Amygdala (tissue), 56 donors: Measurements from ENCODE around the gene AIFM1.
A peak's percentile ranks its signal among the peaks of the same experiment; 100 is the strongest.

Source experiments
- DNase-seq, 56 donors: peaks; one replicate each; lab custom pipeline; 2025; lab: John Stamatoyannopoulos, UW

Gene AIFM1

DNA sequence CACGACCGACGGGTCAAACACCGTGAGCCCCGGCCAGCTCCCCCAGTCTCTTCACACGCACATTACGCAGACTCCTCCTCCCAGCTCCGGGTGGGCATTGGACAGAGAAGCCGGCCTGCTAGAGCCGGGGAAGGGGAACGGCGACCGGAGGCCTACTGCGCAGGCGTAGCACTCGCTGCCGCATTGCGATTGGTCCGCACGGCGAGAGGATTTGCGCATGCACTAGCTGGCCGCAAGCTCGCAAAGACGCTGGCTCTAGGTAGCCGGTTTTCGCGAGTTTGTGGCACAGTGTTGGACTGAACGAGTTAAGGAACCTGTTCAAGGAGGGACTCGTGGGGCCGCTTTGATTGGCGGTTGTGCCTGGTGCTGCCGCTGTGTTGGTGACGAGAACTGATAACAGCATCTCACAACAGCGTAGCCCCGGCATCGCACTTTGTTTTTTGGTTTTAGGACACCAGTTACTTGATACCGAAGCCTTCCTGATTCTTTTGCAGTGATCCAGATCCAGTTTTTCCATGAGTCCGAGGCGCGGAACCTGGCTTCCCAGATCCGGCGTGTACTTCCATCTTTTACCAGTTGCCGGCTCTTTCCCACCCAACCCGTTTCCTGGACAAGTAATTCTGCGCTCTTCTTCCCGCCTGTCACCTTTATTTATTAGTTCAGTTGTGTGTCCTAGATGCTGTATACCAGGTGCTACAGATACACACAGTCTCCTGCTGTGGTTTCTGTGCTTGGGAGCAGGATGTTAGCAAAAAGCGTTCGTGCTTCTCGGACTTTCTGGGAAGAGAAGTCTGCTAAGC is at the start of gene AIFM1:
Gene AIFM1, minus strand, starts transcription at position 139 of the 800 bp plus-strand sequence. CDS start 185 bp downstream, outside the sequence.
- DNase-seq: peak; percentile 39 to 94 (median 79)

DNA sequence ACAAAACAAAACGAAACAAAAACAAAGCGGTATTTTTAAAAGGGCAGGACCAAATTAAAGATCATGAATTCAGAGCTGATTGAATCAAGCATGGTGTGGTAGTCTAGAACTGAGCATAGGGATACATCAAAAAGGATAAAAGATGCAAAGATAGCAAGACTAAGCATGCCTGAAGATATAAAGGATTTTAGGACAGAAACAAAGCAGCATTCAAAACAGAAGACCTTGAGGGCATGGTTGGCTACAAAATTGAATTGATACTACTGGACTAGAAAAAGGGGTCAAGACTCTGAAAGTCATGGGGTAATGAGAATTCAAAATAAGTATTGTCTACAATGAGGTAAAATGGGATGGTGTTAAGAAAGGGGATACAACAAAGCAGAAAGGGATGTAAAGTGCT is 47.7 kb upstream of the AIFM1 start:
- DNase-seq: no peak

DNA sequence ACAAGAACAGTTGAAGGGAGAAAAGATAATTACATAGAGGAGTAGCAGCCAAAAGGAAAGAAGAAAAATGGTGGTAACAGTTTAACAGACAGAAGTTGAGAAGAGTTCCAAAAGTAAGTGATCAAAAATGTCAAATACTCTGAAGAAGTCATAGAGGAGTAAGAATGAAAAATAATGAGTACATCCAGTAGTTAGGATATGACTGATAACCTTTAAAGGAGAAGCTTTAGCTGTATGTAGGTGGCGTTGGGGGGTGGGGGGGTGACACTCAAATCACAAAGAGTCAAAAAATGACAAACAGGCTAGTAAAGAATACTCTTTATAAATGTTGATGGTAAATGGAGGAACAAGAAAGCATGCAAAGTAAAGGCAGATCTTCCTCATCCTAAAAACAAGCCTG is 46.7 kb upstream of the AIFM1 start:
- no peak for DNase-seq

DNA sequence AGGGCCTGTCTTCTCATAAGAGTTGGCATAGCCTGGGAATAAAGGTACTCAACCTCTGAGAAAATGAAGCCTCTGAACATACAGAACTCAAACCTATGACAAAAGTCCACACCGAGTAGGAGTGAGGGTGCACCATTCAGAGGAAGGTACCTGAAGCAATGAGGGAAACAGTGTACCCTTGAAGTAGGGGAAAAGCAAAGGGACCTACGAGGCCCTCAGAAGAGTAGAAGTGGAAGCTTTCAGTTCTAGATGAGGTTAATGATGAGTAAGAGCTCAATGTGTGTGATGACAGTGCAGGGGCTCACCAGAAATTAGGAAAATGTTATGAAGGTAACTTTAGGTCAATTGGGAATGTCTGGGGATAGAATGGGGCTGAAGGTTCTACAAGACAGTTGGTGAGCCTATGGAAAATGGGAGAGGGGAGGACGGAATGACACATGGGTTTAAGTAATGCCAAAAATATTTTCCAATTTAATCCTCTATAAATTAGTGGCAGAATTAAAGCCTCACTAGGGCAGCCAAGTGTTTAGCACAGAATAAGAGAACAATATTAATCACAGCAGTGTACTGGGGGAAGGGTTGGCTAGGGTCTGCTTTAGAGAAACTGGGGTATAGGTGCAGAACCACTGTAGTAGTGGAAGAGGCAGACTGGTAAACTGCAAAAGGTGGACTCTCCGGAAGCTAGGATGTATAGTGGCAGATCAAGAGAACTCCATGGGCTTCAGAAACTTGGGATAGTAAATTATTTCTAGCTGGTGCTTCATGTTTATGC is 46.0 kb upstream of the AIFM1 start:
- no peak for DNase-seq

DNA sequence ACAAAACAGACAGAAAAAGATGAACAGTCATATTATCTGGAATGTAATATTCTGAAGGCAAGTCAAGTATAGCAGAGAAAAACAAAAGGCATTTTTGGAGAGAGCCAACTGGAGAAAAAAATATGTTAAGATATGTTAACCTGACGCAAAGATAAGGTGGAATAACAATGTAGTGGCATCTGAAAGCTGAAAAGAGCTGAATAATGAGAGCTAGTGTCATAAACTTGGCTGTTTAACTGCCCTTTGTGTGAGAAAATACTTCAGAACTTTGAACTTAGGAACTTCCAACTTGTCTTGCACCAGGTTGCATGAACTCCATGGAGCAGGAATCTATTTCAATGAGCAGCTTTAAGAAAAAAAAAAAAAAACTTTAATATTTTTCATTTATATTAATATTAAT is 39.0 kb upstream of the AIFM1 start:
- no peak for DNase-seq

DNA sequence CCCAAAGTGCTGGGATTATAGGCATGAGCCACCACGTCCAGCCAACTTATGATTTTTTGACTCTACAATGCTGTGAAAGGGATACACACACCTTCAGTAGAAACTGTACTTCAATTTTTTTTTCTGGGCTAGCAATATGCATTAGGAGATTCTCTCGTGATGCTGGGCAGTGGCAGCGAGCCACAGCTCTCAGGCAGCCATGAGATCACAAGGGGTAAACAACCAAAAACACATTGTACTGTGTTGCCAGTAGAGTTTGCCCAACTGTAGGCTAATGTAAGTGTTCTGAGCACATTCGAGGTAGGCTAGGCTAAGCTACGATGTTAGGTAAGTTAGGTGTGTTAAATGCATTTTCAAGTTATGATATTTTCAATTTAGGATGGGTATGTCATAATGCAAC is 31.8 kb upstream of the AIFM1 start:
- no peak for DNase-seq

DNA sequence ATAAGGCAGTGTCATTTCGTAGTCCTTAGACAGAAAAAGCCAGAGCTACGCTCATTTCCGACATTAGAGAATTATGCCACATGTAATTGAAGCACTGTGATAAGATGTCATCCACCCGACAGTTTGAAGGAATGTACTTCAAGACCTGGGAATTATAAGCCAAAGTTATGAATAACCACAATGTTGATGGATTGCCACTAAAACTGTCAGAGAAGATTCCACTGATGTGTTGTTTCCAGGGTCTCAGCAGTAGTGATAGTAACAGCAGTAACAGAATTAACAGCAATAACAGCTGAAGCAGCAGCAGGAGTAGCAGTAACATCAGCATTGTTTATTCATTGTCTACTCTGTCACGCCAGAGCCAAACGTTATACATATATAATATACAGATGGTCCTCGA is 30.8 kb upstream of the AIFM1 start:
- DNase-seq: no peak

DNA sequence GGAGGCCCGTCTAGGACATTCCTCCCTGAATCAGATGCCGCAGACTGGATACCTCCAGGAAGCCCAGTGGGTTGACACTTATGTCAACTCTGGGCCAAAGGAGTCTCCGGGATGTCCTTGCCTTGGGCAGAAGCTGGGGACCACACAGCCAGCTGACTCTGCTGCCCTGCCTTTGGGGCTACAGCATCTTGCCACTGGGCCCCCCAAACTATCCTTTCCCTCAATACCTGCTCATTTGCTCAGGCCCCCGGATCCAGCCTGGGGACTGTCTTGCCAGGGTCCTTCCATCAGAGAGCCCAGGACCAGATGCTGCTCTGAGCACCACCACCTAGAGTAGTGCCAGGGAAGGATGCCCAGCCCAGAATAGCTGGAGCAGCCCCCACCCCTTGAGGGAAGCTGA is 25.2 kb upstream of the AIFM1 start:
- DNase-seq: no peak

DNA sequence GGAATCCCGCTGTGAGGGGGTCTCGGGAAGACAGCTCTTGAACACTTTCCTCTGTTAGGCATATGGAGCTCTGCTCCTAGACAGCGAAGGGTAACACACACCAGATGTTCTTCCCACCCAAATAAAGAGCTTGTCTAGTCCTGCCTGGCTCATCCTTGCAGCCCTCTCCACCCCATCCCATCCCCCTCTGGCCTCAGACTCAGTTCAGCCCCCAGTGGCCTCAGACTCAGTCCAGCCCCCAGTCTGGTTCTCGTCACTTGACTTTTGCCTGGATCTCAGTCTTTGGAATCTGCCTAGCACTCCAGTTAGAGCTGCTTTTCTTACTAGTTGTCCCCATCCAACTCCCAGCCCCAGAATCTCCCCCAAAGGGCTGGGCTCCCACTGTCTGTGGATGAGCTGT is 21.0 kb upstream of the AIFM1 start:
- DNase-seq: no peak

DNA sequence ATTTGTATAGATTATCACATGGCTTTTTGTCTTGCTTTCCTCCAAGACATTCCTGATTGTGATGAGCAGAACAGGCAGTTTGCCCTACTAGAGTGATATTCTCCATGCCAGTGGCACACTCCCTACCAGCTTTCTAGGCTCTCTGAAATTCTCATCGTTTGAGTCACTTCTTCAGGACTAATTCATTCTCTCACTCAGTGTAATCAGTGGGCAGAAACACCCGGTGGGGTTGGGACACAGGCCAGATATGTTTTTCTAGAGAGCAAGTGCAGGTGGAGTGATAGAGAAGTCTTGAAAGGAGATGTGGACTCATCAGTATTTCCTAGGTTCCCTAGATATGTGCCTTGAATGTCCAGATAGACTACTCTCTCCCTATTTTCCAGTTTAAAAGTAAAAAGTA is 19.2 kb upstream of the AIFM1 start:
- DNase-seq: no peak

DNA sequence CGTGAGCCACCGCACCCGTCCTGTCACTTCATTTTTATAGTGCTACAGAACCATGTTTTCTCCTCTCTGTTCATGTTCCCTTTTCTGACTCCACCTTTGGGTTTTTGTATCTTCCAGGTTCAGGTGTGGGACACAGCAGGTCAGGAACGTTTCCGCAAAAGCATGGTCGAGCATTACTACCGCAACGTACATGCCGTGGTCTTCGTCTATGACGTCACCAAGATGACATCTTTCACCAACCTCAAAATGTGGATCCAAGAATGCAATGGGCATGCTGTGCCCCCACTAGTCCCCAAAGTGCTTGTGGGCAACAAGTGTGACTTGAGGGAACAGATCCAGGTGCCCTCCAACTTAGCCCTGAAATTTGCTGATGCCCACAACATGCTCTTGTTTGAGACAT is 18.5 kb upstream of the AIFM1 start:
- DNase-seq: no peak

DNA sequence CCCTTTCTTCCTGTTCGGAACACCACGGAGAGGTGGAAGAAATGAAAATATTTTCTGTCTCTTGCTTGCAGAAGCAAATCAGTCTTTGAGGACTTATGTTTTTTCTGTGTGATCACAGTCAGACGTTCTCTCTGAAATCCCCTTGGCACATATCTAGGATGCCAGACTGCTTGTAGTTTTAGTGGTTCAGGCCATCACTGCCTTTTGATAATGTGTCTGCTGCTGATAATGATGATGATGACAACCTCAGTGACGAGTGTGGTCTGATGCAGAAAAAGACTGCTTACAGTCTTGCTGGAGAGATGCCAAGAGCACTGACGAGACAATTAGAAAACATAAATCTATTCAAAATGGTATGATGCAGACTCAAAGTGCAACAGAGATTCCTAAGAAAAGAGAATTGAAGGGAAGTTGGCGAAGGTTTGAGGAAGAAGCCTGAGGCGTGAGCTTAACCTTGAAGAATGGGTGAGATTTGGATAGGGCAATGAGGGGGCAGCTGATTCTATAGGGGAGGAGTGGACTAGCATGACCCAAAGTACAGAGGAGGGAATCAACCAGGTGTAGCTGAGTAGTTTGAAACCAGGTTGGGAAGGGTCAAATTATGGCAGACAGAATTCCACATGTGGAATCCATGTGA is 14.1 kb upstream of the AIFM1 start:
- peak in 1 of 56 donors; percentile 33 for DNase-seq

DNA sequence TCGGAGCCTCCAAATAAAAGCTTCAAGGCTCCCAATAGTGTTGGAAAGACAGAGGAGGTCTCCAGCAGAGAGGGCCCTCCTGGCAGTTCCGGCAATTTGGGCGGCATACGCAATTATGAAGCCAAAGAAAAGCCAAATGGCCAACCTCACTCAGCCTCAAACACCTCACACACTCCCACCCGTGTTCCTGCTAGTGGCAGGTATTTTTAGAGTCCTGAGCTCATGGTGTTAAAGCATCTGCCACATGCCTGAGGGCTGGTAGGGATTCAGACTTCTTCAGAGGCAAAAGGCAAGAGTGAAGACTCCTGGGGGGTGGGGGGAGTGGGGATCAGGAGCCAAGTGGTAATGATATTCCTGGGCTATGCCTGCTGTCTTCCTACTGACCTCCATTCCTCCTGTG is 13.5 kb upstream of the AIFM1 start:
- peak in 12 of 56 donors; percentile 0 to 33 (median 6) for DNase-seq

DNA sequence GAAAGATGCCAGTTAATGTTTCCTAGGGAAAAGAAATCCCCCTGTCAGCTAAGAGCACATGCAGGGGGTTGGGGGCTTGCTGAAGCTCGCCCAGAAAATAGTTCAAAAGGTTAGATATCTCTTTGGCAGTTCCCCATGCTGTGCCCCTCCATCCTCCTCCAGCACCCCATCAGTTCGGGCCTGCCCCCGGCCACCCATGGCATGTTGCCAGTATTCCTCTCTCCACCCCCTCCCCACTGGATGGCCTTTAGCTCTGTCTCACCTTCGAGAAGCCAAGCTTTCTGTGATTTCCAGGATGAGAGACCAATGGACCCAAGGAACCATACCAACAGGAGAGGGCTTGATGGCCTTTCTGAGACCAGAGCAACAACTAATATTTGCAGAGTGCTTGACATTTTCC is 11.3 kb upstream of the AIFM1 start:
- no peak for DNase-seq

DNA sequence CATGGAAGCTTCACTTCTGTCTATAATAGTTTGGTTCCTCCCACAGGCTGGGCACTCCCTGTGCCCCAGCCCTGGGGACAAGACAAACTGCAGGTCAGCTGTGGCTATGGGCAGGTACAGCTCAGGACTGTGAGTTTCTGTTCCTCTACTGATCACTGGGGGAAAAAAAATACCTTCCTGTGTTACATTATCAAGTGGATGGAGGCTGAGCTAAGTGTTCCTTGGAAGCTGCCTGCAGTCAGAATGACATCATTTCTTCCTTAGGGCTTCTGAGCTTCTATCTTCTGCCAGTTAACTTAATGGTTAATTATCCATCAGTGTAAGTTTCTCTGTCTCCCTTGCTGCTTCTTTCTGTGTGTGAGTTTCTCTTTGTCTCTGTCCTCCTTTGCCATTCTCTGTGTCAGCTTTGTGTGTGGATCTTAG is 10.7 kb upstream of the AIFM1 start:
- DNase-seq: no peak

DNA sequence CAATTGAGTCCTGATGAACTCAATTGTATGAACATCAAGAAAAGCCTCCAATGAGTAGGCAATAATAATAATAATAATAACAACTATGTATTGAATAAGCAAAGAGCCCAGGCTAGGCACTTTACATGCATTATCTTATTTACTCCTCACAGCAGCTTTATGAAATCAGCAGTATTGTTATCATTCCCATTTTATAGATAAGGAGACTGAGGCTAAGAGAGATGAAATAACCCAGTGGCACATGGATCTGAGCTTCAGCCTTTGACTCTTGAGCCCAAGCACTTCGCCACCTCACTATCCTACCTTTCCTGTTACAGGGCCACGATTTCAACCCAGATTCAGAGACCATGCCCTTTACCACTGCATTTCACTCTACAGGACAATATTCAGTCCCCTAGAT is 9.3 kb upstream of the AIFM1 start:
- DNase-seq: no peak

DNA sequence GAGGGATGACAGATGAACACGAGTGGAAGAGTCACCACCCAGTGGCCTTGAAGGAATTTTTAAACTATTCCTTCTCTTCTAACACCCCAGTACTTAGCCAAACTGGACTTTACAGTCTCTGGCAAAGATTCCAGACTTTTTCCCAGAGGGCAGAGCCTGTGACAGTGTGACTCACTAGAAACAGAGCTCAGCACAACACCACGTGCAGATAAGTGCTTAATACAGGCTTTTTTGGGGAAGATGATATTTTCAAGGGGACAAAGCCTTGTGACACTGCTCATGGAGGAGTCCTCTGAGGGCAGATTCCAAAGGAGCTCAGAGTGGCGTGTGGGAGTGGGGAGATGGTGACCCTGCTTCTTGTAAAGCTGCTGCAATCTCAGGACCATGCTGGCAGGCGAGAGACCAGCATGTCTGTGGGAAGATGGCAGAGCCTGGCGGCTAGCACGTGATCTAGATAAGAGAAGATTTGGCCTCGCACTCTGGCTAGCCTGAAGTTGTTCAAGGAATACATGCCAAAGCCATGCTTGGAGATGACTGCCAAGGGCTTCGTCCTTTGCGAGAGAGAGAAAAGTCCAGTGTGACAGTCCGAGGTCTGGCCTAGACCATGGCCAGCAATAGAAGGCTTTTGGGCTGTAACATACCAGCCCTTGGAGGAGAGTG is 8.5 kb upstream of the AIFM1 start:
- peak in 7 of 56 donors; percentile 0 to 27 (median 5) for DNase-seq

DNA sequence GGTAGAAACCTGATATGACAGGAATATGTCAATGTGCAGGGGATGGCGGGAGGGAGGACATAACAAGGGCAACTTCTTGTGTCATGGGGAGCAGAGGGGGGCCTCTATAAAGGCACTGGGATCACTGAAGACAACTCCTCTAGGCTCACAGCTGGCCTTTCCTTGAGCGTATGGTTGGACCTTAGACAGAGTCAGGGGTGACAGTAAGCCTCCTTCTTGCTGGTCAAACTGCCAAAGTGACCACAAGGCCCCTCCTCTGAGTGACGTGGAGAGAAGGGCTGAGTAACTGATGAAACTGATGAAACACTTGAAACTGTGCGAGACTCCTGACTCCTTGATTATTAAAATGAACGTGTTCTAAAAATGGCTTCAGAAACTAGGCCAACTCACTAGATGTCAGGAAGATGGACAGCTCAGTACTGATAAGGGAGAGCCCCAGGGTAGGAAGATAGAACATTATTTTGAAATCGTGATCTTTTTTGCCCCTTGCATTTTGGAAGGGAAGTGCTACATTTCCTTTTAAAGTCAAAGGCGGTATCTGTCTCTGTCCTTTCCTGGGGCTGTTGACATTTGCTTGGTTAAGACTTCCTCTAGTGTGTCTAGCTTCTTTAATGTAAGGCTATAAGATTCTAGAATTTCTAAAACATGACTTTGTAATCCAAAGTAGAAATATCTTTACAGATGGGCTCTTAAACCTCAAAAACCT is 7.7 kb upstream of the AIFM1 start:
- peak in 35 of 56 donors; percentile 0 to 37 (median 10) for DNase-seq

DNA sequence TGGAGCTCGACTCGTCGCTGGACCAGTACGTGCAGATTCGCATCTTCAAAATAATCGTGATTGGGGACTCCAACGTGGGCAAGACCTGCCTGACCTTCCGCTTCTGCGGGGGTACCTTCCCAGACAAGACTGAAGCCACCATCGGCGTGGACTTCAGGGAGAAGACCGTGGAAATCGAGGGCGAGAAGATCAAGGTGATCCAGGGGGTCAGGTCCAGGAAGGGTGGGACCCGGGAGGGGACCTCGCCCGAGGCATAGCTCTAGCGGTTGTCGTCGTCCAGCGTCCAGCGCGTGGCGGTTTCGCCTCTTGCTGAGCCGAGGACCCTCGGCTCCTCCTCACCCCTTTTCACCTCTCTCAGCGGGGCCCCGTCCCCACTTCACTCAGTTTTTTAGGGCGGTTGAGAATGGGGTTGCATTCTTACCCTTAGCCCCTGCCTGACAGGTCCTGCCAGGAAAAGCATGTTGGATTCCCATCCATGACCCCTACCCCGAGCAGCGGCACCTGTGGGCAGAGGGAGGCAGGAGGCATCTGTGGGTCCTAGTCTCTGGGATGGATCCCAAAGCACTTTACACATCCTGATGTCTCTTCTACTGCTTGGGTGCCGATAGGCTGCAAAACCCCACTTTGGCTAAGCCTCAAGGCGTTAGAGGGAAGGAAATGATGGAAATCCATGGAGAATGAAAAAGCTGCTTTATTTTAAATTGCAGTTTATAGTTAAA is 6.6 kb upstream of the AIFM1 start:
- peak in 4 of 56 donors; percentile 1 to 20 (median 4) for DNase-seq
